ENCODE results near the gene TMEM239.
"Not testable (repeated sequence)": the region's sequence is repeated elsewhere in the genome, so short reads cannot be mapped to it uniquely, and the experiment has no call there.

Gene TMEM239

GRCh38 chr20:2816030-2816582, at the start of gene TMEM239:
TMEM239 (plus strand) TSS chr20:2816364; CDS start chr20:2816555, 191 bp downstream.
- no peak for DNase-seq

GRCh38 chr20:2767768-2768631, 48.2 kb upstream of the TMEM239 start:
- no peak for DNase-seq

GRCh38 chr20:2768632-2769015, 47.5 kb upstream of the TMEM239 start:
- DNase-seq, result no peak

- DNase-seq, result not testable (repeated sequence)
These were observed 46.1 kb upstream of the TMEM239 start for GRCh38 chr20:2770091-2770490.

GRCh38 chr20:2771631-2772080, 44.5 kb upstream of the TMEM239 start:
- DNase-seq, result no peak

GRCh38 chr20:2773812-2774211, 42.4 kb upstream of the TMEM239 start:
- no peak for DNase-seq

GRCh38 chr20:2775139-2775538, 41.0 kb upstream of the TMEM239 start:
- DNase-seq, result no peak

GRCh38 chr20:2778602-2779321, 37.4 kb upstream of the TMEM239 start:
- DNase-seq, result no peak

GRCh38 chr20:2780948-2781347, 35.2 kb upstream of the TMEM239 start:
- no peak for DNase-seq

GRCh38 chr20:2783908-2784566, 32.1 kb upstream of the TMEM239 start:
- no peak for DNase-seq

GRCh38 chr20:2793471-2793870, 22.7 kb upstream of the TMEM239 start:
- no peak for DNase-seq

- DNase-seq, result no peak
These were observed 21.9 kb upstream of the TMEM239 start for GRCh38 chr20:2794202-2794748.

- DNase-seq, result no peak
These were observed 21.2 kb upstream of the TMEM239 start for GRCh38 chr20:2794866-2795447.

GRCh38 chr20:2795451-2795850, 20.7 kb upstream of the TMEM239 start:
- DNase-seq, result no peak

- no peak for DNase-seq
These were observed 20.0 kb upstream of the TMEM239 start for GRCh38 chr20:2796011-2796660.

GRCh38 chr20:2797136-2797983, 18.8 kb upstream of the TMEM239 start:
- no peak for DNase-seq

GRCh38 chr20:2798095-2798805, 17.9 kb upstream of the TMEM239 start:
- no peak for DNase-seq

- DNase-seq, result no peak
These were observed 17.4 kb upstream of the TMEM239 start for GRCh38 chr20:2798814-2799213.

GRCh38 chr20:2799271-2799670, 16.9 kb upstream of the TMEM239 start:
- no peak for DNase-seq

Data from activated naive CD4-positive, alpha-beta T cell treated with Interleukin-2 at 50 U/mL for 16 hours (primary cell).